Activated CD4-positive, CD25-positive, alpha-beta regulatory T cell treated with anti-CD3 and anti-CD28 coated beads, Interleukin-2, amount 50 U/mL, for 72 hours (primary cell): ENCODE measurements around the gene TESPA1.

Experiments
- DNase-seq: peaks from one replicate; pipeline ENCODE4 v3.0.0; 2021

TESPA1 gene

GRCh38 chr12:54941659-54942058 is 42.9 kb downstream of the TESPA1 start:
- no peak for DNase-seq

DNA sequence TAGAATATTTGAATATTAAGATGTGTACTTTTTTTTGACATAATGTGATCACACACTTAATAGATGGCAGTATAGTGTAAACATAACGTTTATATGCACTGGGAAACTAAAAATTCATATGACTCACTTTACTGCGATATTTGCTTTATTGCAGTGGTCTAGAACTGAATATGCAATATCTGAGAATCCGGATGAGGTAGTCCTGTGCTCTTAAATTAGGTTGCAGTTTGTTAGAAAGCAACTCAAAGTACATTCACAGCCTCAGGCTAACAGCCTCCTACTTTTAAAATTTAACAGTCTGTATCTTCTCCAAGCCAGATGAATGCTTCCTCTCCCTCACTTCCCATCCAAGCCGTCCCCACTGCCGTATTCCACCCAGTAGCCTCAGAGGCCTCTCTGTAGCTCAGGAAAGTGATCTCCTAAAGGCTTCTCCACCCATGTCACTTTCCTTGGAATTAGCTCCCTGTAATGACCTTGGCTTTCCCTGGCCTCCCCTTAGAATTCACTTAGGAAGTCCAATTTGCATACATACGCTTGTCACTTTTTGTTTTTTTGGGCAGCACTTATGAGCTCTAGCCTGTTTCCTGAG is 43.7 kb downstream of the TESPA1 start:
- DNase-seq = no peak

- DNase-seq = no peak
Observed at GRCh38 chr12:54937929-54938328, 46.6 kb downstream of the TESPA1 start.

GRCh38 chr12:54937376-54937775 is 47.2 kb downstream of the TESPA1 start:
- no peak for DNase-seq

- no peak for DNase-seq
Observed at GRCh38 chr12:54936736-54937135, 47.8 kb downstream of the TESPA1 start.

DNA sequence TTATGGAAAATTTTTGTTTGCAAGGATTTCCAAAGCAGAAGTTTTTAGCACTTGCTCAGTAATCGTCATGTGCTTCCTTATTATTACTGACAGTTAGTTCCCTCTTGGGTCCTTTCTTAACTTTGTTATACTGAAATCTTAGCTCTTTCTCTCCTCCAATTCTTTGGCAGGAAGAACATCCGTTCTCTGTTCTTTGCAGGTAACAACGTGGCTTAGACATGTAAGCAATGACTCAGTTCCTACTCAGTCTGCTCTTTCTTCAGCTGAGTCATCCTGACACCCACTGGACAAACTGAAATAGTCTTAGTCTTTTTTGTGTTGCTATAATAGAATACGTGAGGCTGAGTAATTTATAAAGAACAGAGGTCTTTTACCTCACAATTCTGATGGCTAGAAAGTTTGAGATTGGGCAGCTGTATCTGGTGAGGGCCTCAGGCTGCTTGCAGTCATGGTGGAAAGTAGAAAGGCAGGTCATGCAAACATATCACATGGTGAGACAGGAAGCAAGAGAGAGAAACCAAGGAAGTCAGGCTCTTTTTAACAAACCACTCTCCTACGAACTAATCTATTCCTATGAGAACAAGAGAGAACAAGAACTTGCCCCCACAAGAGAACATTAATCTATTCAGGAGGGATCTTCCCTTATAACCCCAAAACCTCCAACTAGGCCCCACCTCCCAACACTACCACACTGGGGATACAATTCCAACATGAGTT is 49.2 kb downstream of the TESPA1 start:
- DNase-seq = no peak

DNA sequence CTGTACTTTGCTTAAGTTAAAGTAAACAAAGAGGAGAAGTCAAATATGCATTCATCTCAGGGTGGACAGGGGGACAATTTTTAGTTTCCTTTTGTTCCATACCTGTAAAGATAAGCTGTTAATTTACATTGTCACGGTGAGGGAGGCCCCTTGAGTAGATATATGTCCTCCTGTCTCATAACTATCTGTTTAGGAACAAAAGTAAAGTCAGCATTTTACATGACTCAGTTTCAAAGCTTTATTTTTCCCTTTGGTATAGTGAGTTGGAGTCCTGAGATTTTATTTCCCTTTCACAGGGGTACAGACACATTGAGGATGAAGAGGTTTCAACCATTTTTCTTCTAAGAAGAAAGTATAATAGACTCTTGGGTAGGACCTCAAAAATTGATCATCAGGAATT is 50.1 kb downstream of the TESPA1 start:
- DNase-seq = no peak

GRCh38 chr12:54933376-54933775 is 51.2 kb downstream of the TESPA1 start:
- DNase-seq = no peak

GRCh38 chr12:54932691-54933090 is 51.9 kb downstream of the TESPA1 start:
- DNase-seq = no peak

DNA sequence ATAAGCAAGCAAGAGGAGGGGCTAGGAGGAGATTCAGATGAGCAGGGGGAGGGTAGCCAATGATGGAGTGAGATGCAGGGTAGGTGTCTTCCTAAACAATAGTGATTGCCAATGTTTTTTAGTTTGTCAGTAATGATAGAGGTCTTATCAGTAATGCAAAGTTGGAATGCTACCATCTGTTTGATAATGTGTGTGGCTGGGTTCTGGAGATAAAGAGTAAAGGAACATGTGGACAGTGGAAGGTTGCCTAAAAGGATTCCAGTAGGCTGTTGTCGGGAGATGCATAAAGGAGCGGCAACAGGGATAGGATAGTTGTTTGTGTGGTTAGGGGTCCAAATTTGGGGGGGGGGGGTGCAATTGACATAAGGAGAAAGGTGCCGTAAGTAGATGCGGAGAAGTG is 52.5 kb downstream of the TESPA1 start:
- no peak for DNase-seq

DNA sequence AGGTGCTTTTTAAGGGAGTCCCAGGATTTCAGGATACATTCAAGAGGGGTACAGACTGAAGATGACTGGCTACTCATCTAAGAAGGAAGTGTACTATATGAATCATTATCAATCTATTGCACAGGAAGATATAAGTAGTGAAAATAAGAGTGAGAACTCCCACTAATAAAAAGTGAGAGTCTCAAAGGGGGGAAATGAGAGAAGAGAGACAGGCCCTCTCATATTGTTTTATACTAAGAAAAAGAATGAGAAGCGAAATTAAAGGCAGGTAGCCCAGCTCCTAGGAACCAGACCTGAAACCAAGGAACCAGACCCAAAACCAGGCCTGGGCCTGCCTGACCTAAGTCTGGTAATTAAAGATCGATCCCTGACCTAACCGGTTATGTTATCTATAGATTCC is 54.6 kb downstream of the TESPA1 start:
- DNase-seq = no peak

DNA sequence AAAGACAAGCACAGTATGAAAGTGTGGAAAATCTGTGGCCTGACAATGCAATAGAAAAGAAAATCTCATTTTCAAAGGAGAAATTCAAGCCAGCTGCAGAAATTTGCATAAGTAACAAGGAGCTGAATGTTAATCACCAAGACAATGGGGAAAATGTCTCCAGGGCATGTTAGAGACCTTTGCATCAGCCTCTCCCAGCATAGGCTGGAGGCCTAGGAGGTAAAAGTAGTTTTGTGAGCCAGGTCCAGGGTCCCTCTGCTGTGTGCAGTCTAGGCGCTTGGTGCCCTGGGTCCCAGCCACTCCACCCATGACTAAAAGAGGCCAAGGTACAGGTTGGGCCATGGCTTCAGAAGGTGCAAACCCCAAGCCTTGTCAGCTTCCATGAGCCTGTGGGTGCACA is 58.3 kb downstream of the TESPA1 start:
- DNase-seq = no peak

GRCh38 chr12:54924972-54925707 is 59.4 kb downstream of the TESPA1 start:
- no peak for DNase-seq

- no peak for DNase-seq
Observed at GRCh38 chr12:54917001-54917488, 67.5 kb downstream of the TESPA1 start.
